H9 (cell line): Measurements from ENCODE around the gene RPS8. TPM values are rescaled to one million over a fixed set of nuclear protein-coding genes. Genes with fewer than 3 reads are reported as not detected.
A peak's percentile ranks its signal among the peaks of the same experiment; 100 is the strongest.

Experiments
- DNase-seq: peaks from one replicate; pipeline ENCODE4 v3.0.0-alpha.2; 2017
- H2AFZ ChIP-seq: one replicate; pipeline ENCODE4 v1.6.1; 2013; ENCODE audit warnings: mild to moderate bottlenecking, low read length, control low read depth, moderate library complexity
- H2AK5ac ChIP-seq: 2 replicates; pipeline ENCODE4 v1.6.1; 2013; ENCODE audit warnings: low read length, control low read depth, mixed read lengths; ENCODE audit not compliant: insufficient read length
- H2BK120ac ChIP-seq: one replicate; pipeline ENCODE4 v1.6.1; 2013; ENCODE audit warnings: low read depth, mild to moderate bottlenecking, low read length, control low read depth, inconsistent platforms; ENCODE audit not compliant: poor library complexity, severe bottlenecking
- H2BK12ac ChIP-seq: 2 replicates; pipeline ENCODE4 v1.6.1; 2013; ENCODE audit warnings: low read length, control low read depth, mixed read lengths, low read depth; ENCODE audit not compliant: insufficient read length
- H2BK15ac ChIP-seq: 2 replicates; pipeline ENCODE4 v1.6.1; 2013; ENCODE audit warnings: low read depth, low read length, control low read depth
- H2BK20ac ChIP-seq: one replicate; pipeline ENCODE4 v1.6.1; 2013; ENCODE audit warnings: low read depth, mild to moderate bottlenecking, low read length, control low read depth, inconsistent platforms; ENCODE audit not compliant: poor library complexity, severe bottlenecking
- H2BK5ac ChIP-seq: 2 replicates; pipeline ENCODE4 v1.6.1; 2013; ENCODE audit warnings: low read length, control low read depth, mixed read lengths; ENCODE audit not compliant: insufficient read length
- H3K14ac ChIP-seq: 2 replicates; pipeline ENCODE4 v1.6.1; 2013; ENCODE audit warnings: low read length, control low read depth; ENCODE audit not compliant: insufficient read depth
- H3K18ac ChIP-seq: 2 replicates; pipeline ENCODE4 v1.6.1; 2013; ENCODE audit warnings: low read depth, mild to moderate bottlenecking, mixed read lengths, low read length, control low read depth; ENCODE audit not compliant: insufficient read length
- H3K23ac ChIP-seq: 2 replicates; pipeline ENCODE4 v1.6.1; 2013; ENCODE audit warnings: low read length, control low read depth, mixed read lengths, low read depth; ENCODE audit not compliant: insufficient read length
- H3K23me2 ChIP-seq: 2 replicates; pipeline ENCODE4 v1.6.1; 2013; ENCODE audit warnings: low read depth, mild to moderate bottlenecking, mixed read lengths, low read length, control low read depth; ENCODE audit not compliant: insufficient read length, poor library complexity, severe bottlenecking
- H3K27ac ChIP-seq: 2 replicates; pipeline ENCODE4 v1.5.1; 2013; ENCODE audit warnings: low read length, control low read depth, mixed read lengths, low read depth; ENCODE audit not compliant: insufficient read length
- H3K27me3 ChIP-seq: 2 replicates; pipeline ENCODE4 v1.6.1; 2013; ENCODE audit warnings: low read length, control low read depth, inconsistent platforms; ENCODE audit not compliant: insufficient read depth
- H3K4ac ChIP-seq: 2 replicates; pipeline ENCODE4 v1.6.1; 2013; ENCODE audit warnings: low read depth, mild to moderate bottlenecking, control low read depth, inconsistent platforms, low read length, moderate library complexity
- H3K4me1 ChIP-seq: 2 replicates; pipeline ENCODE4 v1.6.1; 2013; ENCODE audit warnings: low read length, control low read depth, inconsistent platforms; ENCODE audit not compliant: insufficient read depth
- H3K4me2 ChIP-seq: 2 replicates; pipeline ENCODE4 v1.6.1; 2013; ENCODE audit warnings: low read length, control low read depth, mixed read lengths; ENCODE audit not compliant: insufficient read length, insufficient read depth
- H3K56ac ChIP-seq: 2 replicates; pipeline ENCODE4 v1.6.1; 2013; ENCODE audit warnings: low read depth, mild to moderate bottlenecking, mixed read lengths, low read length, control low read depth; ENCODE audit not compliant: insufficient read length
- H3K79me1 ChIP-seq: 2 replicates; pipeline ENCODE4 v1.6.1; 2013; ENCODE audit warnings: low read depth, mild to moderate bottlenecking, moderate library complexity, low read length, control low read depth, inconsistent platforms; ENCODE audit not compliant: insufficient read depth, poor library complexity, severe bottlenecking
- H3K79me2 ChIP-seq: 2 replicates; pipeline ENCODE4 v1.6.1; 2013; ENCODE audit warnings: low read length, control low read depth, inconsistent platforms; ENCODE audit not compliant: insufficient read depth
- H3K9ac ChIP-seq: 2 replicates; pipeline ENCODE4 v1.6.1; 2013; ENCODE audit warnings: low read length, control low read depth, mixed read lengths; ENCODE audit not compliant: insufficient read length; ENCODE audit errors: extremely low read depth
- H3K9me3 ChIP-seq: one replicate; pipeline ENCODE4 v1.6.1; 2013; ENCODE audit warnings: low read depth, low read length, inconsistent platforms; ENCODE audit not compliant: control insufficient read depth
- H3T11ph ChIP-seq: one replicate; pipeline ENCODE4 v1.6.1; 2013; ENCODE audit warnings: mild to moderate bottlenecking, low read length, control low read depth, inconsistent platforms
- H4K20me1 ChIP-seq: one replicate; pipeline ENCODE4 v1.6.1; 2013; ENCODE audit not compliant: control insufficient read depth, insufficient read length, insufficient read depth
- H4K5ac ChIP-seq: 2 replicates; pipeline ENCODE4 v1.6.1; 2013; ENCODE audit warnings: low read depth, mild to moderate bottlenecking, mixed read lengths, low read length, control low read depth; ENCODE audit not compliant: insufficient read length
- H4K8ac ChIP-seq: replicated peaks from 2 replicates; pipeline ENCODE4 v1.6.1; 2013; ENCODE audit warnings: low read length, control low read depth, mixed read lengths, low read depth; ENCODE audit not compliant: insufficient read length
- H4K91ac ChIP-seq: 2 replicates; pipeline ENCODE4 v1.6.1; 2013; ENCODE audit warnings: low read depth, mild to moderate bottlenecking, moderate library complexity, mixed read lengths, low read length, control low read depth; ENCODE audit not compliant: insufficient read length
- H3K27ac Mint-ChIP-seq, 3 experiments: 2 replicates in 2 of 3; 3 replicates in 1 of 3; pipeline ENCODE4 v1.8.0; 2020 to 2021; ENCODE audit warnings: mixed read lengths in 3 of 3, mild to moderate bottlenecking in 1 of 3, moderate library complexity in 1 of 3
- H3K27me3 Mint-ChIP-seq: 2 replicates; pipeline ENCODE4 v1.8.0; 2021; ENCODE audit warnings: low read depth, mild to moderate bottlenecking, moderate library complexity, mixed read lengths
- H3K36me3 Mint-ChIP-seq, 3 experiments: 2 replicates in 2 of 3; 3 replicates in 1 of 3; pipeline ENCODE4 v1.8.0; 2020 to 2021; ENCODE audit warnings: low read depth in 3 of 3, mixed read lengths in 3 of 3; ENCODE audit not compliant: insufficient read depth in 1 of 3
- H3K4me1 Mint-ChIP-seq, 2 experiments: 2 replicates each; pipeline ENCODE4 v1.8.0; 2020; ENCODE audit warnings: mixed read lengths in 2 of 2
- H3K4me3 Mint-ChIP-seq, 2 experiments: 2 replicates in 1 of 2; 3 replicates in 1 of 2; pipeline ENCODE4 v1.8.0; 2020 to 2021; ENCODE audit warnings: mild to moderate bottlenecking in 2 of 2, mixed read lengths in 2 of 2, moderate library complexity in 1 of 2
- H3K9me3 Mint-ChIP-seq, 2 experiments: 2 replicates in 1 of 2; 3 replicates in 1 of 2; pipeline ENCODE4 v1.8.0; 2020; ENCODE audit warnings: mild to moderate bottlenecking in 2 of 2, mixed read lengths in 2 of 2, moderate library complexity in 1 of 2
- CTCF ChIP-seq: fragments of 200-600 bp; sonication (generic); conservative IDR thresholded peaks from 3 replicates; pipeline ENCODE4 v1.8.0; 2021; ENCODE audit warnings: antibody characterized with exemption, mild to moderate bottlenecking
- WGBS: extraction: QIAGEN DNeasy Blood & Tissue Kit; methylation state at CpG from one replicate; pipeline ENCODE4 v1.1.7; 2013; ENCODE audit warnings: missing lambda C conversion rate, low lambda C conversion rate, mixed read lengths; ENCODE audit not compliant: insufficient read length; ENCODE audit errors: extremely low coverage; 5-methylcytosine and 5-hydroxymethylcytosine counted together
- total RNA-seq: library from RNA; stranded (reverse); gene quantifications from 2 replicates; pipeline ENCODE4 v1.2.1, GENCODE V29; 2021

Gene RPS8
- total RNA-seq, 1 experiment from 2014 or later = 2,591 TPM

- no peak overlapping the region for H4K91ac ChIP-seq
- peaks cover 3% of the 10 kb centered on the region for H3K23me2 ChIP-seq
- no peak overlapping the region for H2AK5ac ChIP-seq
- no peak overlapping the region for H3K4me2 ChIP-seq
- H3K79me2 ChIP-seq = no peaks in the 10 kb centered on the region
- no peak overlapping the region for H2BK120ac ChIP-seq
- no peak overlapping the region for H2BK12ac ChIP-seq
- H3K4me1 ChIP-seq = no peaks in the 10 kb centered on the region
- no peaks in the 10 kb centered on the region for H3K27me3 ChIP-seq
- no peak overlapping the region for H3K4ac ChIP-seq
- no peak overlapping the region for H3K18ac ChIP-seq
- H2BK15ac ChIP-seq = no peak overlapping the region
- Mint-ChIP-seq H3K27me3 (peaks cover 3% of the 10 kb centered on the region), H3K4me3 (no peak overlapping the region), H3K36me3 (no peaks in the 10 kb centered on the region; a peak in 1 of 7 replicates), H3K9me3 (no peaks in the 10 kb centered on the region; a peak in 1 of 5 replicates), H3K27ac (no peak overlapping the region; a peak in 1 of 7 replicates), H3K4me1 (peaks cover 19 to 24% of the 10 kb centered on the region in 2 experiments)
- H3T11ph ChIP-seq = no peak overlapping the region
- WGBS = no CpG with 5 or more reads among the region's 7 CpGs
- no peak overlapping the region for H3K56ac ChIP-seq
- no peaks in the 10 kb centered on the region for H4K20me1 ChIP-seq
- H3K9ac ChIP-seq = no peak overlapping the region
- H3K9me3 ChIP-seq = no peaks in the 10 kb centered on the region
- H3K23ac ChIP-seq = no peak overlapping the region
- H2AFZ ChIP-seq = no peak overlapping the region
- H4K5ac ChIP-seq = no peak overlapping the region
- DNase-seq = peak; percentile 31
- no peak overlapping the region for H3K27ac ChIP-seq
- H2BK20ac ChIP-seq = no peak overlapping the region
- no peaks in the 10 kb centered on the region for H3K79me1 ChIP-seq
- H4K8ac ChIP-seq = no peak overlapping the region
- TF ChIP-seq CTCF = no peak
- H2BK5ac ChIP-seq = no peak overlapping the region
- H3K14ac ChIP-seq = no peak overlapping the region
Observed at GRCh38 chr1:44790968-44791801, 15.8 kb downstream of the RPS8 start.
